HG03196 (cell line): ENCODE measurements around the gene CACHD1.
"Not testable (repeated sequence)": the region's sequence is repeated elsewhere in the genome, so short reads cannot be mapped to it uniquely, and the experiment has no call there.

Experiments
- ATAC-seq: cut with Tn5 transposase; IDR thresholded peaks from one replicate; pipeline ENCODE4 v1.9.1; 2021; ENCODE audit not compliant: unreplicated experiment

Gene CACHD1

GRCh38 chr1:64687725-64688327, 217.9 kb downstream of the CACHD1 start:
- no peak for ATAC-seq

GRCh38 chr1:64691626-64692025, 221.7 kb downstream of the CACHD1 start:
- no peak for ATAC-seq

GRCh38 chr1:64692911-64693310, 223.0 kb downstream of the CACHD1 start:
- no peak for ATAC-seq

- no peak for ATAC-seq
Observed at GRCh38 chr1:64693406-64693805, 223.5 kb downstream of the CACHD1 start.

- no peak for ATAC-seq
Observed at GRCh38 chr1:64696879-64697278, 226.9 kb downstream of the CACHD1 start.

GRCh38 chr1:64699327-64699726, 229.4 kb downstream of the CACHD1 start:
- ATAC-seq: no peak

GRCh38 chr1:64701071-64701470, 231.1 kb downstream of the CACHD1 start:
- no peak for ATAC-seq

GRCh38 chr1:64701886-64702285, 232.0 kb downstream of the CACHD1 start:
- ATAC-seq: no peak

- ATAC-seq: not testable (repeated sequence)
Observed at GRCh38 chr1:64702670-64703069, 232.7 kb downstream of the CACHD1 start.

- no peak for ATAC-seq
Observed at GRCh38 chr1:64703600-64703999, 233.7 kb downstream of the CACHD1 start.

- no peak for ATAC-seq
Observed at GRCh38 chr1:64705591-64705990, 235.7 kb downstream of the CACHD1 start.

GRCh38 chr1:64711266-64711665, 241.3 kb downstream of the CACHD1 start:
- no peak for ATAC-seq

- no peak for ATAC-seq
Observed at GRCh38 chr1:64712049-64712448, 242.1 kb downstream of the CACHD1 start.

- no peak for ATAC-seq
Observed at GRCh38 chr1:64715186-64715585, 245.3 kb downstream of the CACHD1 start.

- no peak for ATAC-seq
Observed at GRCh38 chr1:64721135-64721534, 251.2 kb downstream of the CACHD1 start.

- no peak for ATAC-seq
Observed at GRCh38 chr1:64721576-64722145, 251.7 kb downstream of the CACHD1 start.

- no peak for ATAC-seq
Observed at GRCh38 chr1:64727861-64728260, 257.9 kb downstream of the CACHD1 start.

- no peak for ATAC-seq
Observed at GRCh38 chr1:64733581-64734286, 263.8 kb downstream of the CACHD1 start.

GRCh38 chr1:64734287-64734652, 264.3 kb downstream of the CACHD1 start:
- ATAC-seq: no peak

- not testable (repeated sequence) for ATAC-seq
Observed at GRCh38 chr1:64740687-64741086, 270.8 kb downstream of the CACHD1 start.
